ENCODE data around the gene PPIP5K1. TPM values are rescaled to one million over a fixed set of nuclear protein-coding genes. Genes with fewer than 3 reads are reported as not detected.
A peak's percentile ranks its signal among the peaks of the same experiment; 100 is the strongest.

The PPIP5K1 gene
- total and polyA plus RNA-seq, 9 of the 15 experiments (the other 6 are each of a cell fraction or from before 2014, with no cell fraction given): 2.5 to 74.6 (median 35.1) TPM

GRCh38 chr15:43508421-43508820 lies 81.6 kb downstream of the PPIP5K1 start:
- H3K9ac ChIP-seq (ENCODE audit: insufficient read depth in 1 of 2, low read depth in 2 of 2, low read length in 2 of 2): no peak overlapping the region
- TF ChIP-seq TFAM (CRISPR knock-in tag; conservative IDR thresholded peaks at IDR 0.05): no peak
- peak; percentile 54 for TF ChIP-seq C11orf30 (IDR thresholded peaks at IDR 0.05; ENCODE audit: low read depth)
- peak; percentile 65 for TF ChIP-seq ZNF316 (IDR thresholded peaks at IDR 0.05)
- no peak for TF ChIP-seq USF1 (CRISPR knock-in tag; IDR thresholded peaks at IDR 0.05)
- no peak for TF ChIP-seq ETS1 (conservative IDR thresholded peaks at IDR 0.05; ENCODE audit: control insufficient read depth, low read depth, low read length)
- peak overlapping the region; percentile 90; the same call in 1 of the 2 replicates for H3K4me2 ChIP-seq (ENCODE audit: insufficient read depth, low read length)
- no peaks in the 10 kb centered on the region for H3K9me1 ChIP-seq (ENCODE audit: control insufficient read depth, insufficient read depth, low read length)
- 69% methylated on average over 1 of the region's 1 CpG for WGBS (ENCODE audit: insufficient coverage, low coverage, missing lambda C conversion rate)
- H3K9me3 ChIP-seq (replicated peaks; ENCODE audit: control insufficient read depth, insufficient read depth, low read depth, low read length): no peaks in the 10 kb centered on the region
- BruUV-seq (replicated peaks): no TSS peak
- ChIA-PET CTCF (ENCODE audit: low intra/inter-chr PET ratio) (no interaction called here), POLR2A (interaction anchor here (1.0 kb wide), 1 partner anchor 9 kb away, joined by 4 read pairs; no protein-coding TSS in a partner anchor)
- FAIRE-seq (no peak), ATAC-seq (no peak), DNase-seq (ENCODE audit: extremely low read depth in 1 of 4, low spot score in 3 of 4) (no peak)
- intact Hi-C loops (cut with micrococcal nuclease) (no loop called here), in situ Hi-C loops (cut with MboI) (no loop called here)
- no peak overlapping the region for H2AFZ ChIP-seq (ENCODE audit: low read depth, low read length)
- peaks cover 8% of the 10 kb centered on the region; the same call in 2 of the 3 replicates for H3K79me2 ChIP-seq (ENCODE audit: control insufficient read depth, insufficient read depth, low read length)
- H3K4me3 ChIP-seq: no peak overlapping the region
- H4K20me1 ChIP-seq (replicated peaks; ENCODE audit: control insufficient read depth, insufficient read depth, low read length): peaks cover 3% of the 10 kb centered on the region; the same call in 1 of the 2 replicates
- peaks cover 13 to 47% of the 10 kb centered on the region in 2 experiments for H3K4me1 ChIP-seq (replicated peaks in 1 of 2; ENCODE audit: control insufficient read depth in 2 of 2, insufficient read depth in 2 of 2, low read length in 2 of 2)
- H3K27me3 ChIP-seq (ENCODE audit: control insufficient read depth in 2 of 2, insufficient read depth in 2 of 2, low read length in 2 of 2): no peaks in the 10 kb centered on the region
- peak overlapping the region; percentile 46; the same call in 2 of the 3 replicates for H3K27ac ChIP-seq (ENCODE audit: extremely low read depth, low read depth, low read length)
- H3K36me3 ChIP-seq (ENCODE audit: control insufficient read depth, insufficient read depth, low read length): no peaks in the 10 kb centered on the region

Measured in K562 (cell line).